Right ventricle myocardium inferior (tissue), 1 donor: ENCODE measurements around the gene KAT2A. TPM values are rescaled to one million over a fixed set of nuclear protein-coding genes. Genes with fewer than 3 reads are reported as not detected.
A peak's percentile ranks its signal among the peaks of the same experiment; 100 is the strongest.

Source experiments
- ATAC-seq: fragments of 200-7000 bp; cut with Tn5 transposase; one replicate; pipeline ENCODE4 v1.9.1; 2020; ENCODE audit warnings: mild to moderate bottlenecking, moderate library complexity
- DNase-seq: peaks from one replicate; pipeline ENCODE4 v3.0.0; 2021; ENCODE audit errors: missing footprints
- intact Hi-C: fragments of 100-400 bp; cut with DNase I; formaldehyde crosslinking; loops from one replicate; pipeline ENCODE4 v1.11.0; 2022
- total RNA-seq: library from RNA; stranded (reverse); fragmentation: NEBNext Ultra II Directional; extraction: Animal tissue kit (Norgen Biotek cat#: 25700); gene quantifications from one replicate; pipeline ENCODE4 v1.2.1, GENCODE V29; 2021
- donor health status: DM: no; HTN: yes; CAD: no; lungs with severe emphysema.

KAT2A gene
- total RNA-seq, 1 donor from 2014 or later, result 22.0 TPM

DNA sequence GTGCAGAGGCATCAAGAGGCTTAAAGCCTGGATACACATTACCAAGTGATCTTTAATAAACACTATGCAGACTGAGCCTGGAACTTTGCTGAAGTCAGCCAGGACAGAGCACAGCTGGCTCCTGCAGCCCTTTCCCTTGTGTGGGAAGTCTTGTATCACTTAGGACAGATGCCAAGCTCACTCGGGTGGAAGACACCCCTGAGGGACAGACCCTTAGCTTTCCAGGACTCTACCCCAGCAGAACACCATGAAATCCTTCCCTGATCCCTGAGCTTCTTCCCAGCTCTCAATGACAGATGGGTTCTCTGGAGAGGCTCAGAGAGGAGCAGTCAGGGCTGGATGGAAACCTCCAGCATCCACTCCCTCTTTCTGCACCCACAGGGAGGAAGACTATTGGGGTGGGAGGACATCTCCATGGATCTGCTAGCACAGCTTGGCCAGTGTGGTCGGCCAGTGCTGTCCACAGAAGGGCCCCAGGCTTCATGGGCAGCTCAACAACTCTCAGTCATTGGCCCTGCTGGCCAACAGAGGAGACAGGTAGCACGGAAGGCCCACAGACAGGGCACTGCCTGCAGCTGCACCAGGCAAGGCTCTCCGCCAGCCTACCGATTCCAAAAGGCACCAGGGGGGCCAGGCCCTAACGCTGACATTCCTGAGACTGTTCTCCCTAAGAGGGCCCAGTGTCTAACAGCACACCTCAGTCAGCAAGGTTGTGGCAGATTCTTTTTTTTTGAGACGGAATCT lies 17.8 kb upstream of the KAT2A start:
- no peak for DNase-seq
- ATAC-seq, result peak; percentile 22
- intact Hi-C loops, result no loop called here

DNA sequence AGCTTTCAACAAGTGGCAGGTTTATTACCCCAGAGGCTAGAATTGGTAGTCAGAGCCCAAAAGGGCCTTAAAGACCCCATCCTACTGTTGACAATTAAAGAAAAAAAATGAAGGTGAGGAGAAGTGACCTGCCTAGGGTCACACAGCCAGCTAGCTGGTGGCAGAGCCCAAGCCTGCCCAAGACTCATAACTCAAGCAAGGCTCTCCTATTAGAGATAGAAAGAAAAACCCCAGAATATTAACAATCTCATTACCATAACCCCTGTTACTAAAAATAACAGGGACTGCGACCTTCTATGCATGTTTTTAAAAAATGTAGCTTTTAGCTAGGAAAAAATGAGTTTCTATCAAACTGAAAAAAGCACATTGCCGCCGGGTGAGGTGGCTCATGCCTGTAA lies 15.5 kb upstream of the KAT2A start:
- DNase-seq (no peak), ATAC-seq (no peak)
- intact Hi-C loops, result no loop called here

DNA sequence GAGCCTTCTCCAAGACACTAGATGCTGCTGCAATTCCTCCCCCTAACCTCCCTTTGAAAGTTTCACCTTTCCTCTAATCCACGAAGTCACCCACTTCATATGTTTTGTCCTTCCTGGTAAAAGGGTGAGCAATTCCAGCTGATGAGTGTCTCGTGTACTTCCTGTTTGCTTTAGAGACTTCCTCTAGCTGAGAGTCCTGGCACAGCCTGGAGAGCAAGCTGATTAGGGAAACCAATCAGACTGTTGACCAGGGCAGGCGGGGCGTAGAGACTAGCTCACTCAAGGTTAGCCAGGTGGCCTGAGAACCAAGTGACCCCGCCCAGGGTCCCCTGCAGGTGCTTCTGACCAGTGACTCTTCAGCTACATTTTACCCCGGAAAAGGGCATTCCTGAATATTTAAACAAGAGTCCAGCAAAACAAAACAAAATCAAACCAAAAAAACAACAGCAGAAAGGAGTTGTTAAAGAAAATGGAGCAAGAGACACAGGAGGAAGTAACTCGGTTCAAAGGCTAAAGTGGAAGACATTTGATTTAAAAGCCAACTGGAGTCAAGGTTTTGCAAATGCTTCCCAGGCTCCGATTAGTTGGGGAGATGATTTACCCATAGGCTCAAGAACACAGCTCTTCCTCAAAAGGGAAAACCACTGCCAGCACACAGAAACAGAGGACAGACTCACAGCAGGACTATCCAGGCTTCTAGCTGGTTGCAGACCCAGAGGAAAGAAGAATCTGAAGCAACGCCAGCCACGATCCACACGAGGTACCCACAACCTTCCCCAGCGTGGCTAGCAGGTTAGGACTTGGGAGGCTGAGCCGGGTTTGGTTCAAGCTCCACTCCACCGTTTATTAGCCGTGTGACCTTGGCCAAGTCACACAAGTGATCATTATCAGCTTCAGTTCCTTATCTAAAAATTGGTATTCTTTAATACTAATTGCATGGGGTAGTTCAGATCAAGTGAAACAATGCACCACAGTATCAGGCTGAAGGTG lies 14.8 kb upstream of the KAT2A start:
- intact Hi-C loops, result no loop called here
- peak; percentile 78 for ATAC-seq
- DNase-seq, result peak; percentile 86

DNA sequence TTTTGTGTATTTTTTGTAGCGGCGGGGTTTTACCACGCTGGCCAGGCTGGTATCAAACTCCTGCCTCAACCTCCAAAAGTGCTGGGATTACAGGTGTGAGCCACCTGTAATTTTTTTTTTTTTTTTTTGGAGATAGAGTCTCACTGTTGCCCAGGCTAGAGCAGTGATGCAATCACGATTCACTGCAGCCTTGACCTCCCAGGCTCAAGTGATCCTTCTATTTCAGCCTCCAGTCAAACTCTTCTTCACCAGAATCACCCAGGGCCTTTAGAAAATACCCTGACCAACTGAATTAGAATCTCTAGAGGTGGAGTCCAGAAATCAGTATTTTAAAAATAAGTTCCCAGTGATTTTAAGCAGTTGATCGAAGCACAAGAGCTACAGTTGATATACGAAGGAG lies 14.0 kb upstream of the KAT2A start:
- ATAC-seq (no peak), DNase-seq (no peak)
- intact Hi-C loops, result no loop called here

DNA sequence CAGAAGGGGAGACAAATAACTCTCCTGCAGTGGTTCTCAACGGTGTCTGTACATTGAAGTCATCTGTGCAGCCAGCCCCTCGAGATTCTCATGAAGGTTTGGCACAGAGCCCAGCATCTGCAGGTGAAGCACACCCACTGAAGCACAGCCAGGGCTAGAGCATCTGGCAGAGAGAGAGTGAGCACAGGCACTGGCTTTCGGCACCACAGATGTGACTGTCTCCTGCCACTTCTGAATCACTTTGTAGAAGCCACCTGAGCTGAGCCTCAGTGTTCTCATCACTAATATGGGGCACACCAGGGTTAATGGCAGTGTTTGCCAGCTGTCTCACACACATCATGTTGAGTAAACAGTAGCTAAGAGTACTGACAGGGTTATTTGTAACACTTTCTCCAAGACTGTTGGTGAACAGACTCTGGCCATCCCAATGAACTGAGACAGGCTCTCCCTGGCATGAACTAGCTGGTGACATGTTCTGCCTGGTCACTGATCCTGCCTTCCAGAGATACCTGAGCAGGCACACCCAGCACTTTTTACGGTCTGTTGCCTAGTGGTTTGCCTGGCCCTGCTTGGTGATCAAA lies 12.4 kb upstream of the KAT2A start:
- ATAC-seq, result no peak

DNA sequence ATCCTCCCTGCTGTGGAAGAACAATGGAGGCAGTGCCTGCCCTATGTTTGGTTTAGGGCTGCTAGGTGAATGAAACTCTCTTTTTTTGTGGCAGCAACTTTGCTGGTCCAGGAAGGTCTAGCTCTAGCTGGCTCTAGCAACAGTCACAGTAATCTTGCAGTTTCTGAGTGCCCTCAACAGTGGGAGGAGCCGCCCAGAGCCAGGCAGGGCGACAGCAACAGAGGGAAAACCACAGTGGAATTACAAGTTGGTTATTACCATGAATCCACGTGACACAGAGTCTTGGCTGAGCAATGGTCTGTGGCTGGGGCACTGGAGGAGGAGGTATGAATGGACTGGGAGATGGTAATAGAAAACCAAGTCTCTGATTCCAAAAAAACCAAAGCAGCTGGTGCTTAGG lies 11.8 kb upstream of the KAT2A start:
- ATAC-seq, result peak; percentile 44
- intact Hi-C loops, result no loop called here
- no peak for DNase-seq

More for the DNA sequence above, 12.4 kb upstream of the KAT2A start:
- DNase-seq, result no peak
- intact Hi-C loops, result no loop called here

DNA sequence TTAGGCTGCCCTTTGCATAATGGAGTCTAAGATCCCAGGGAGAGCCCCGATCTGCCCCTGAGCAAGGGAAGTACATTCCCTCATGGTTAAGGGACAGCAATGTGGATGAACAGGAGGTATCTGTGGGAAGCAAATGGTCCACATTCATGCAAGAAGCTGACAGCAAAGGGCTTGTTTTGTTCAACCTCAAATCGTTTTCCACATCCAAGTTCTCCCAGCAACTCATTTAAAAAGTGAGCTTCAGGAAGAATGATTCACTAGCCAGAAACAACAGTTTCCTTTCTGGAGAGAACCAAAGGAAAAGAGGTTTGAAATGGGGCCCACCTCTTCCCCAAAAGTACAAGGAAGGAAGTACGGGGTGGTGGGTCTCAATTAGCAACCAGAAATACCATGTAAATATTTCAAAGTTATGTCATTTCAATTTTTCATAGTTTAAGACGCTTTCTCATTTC lies 10.8 kb upstream of the KAT2A start:
- intact Hi-C loops, result no loop called here
- no peak for ATAC-seq
- no peak for DNase-seq

DNA sequence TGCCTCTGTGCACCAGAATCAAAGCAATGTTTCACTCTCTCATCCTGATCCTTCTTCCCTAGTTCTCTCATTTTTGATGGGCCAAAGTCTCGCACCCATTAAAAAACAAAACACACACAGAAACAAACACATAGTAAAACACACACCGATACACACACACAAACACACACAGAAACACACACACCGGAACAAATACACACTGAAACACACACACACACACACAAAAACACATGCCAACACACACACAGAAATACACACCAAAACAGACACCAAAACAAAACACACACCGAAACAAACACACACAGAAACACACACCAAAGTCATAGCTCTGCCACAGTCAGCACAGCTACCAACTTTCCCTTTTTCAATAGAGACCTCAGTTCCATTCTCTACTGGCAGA lies 10.1 kb upstream of the KAT2A start:
- intact Hi-C loops, result no loop called here

DNA sequence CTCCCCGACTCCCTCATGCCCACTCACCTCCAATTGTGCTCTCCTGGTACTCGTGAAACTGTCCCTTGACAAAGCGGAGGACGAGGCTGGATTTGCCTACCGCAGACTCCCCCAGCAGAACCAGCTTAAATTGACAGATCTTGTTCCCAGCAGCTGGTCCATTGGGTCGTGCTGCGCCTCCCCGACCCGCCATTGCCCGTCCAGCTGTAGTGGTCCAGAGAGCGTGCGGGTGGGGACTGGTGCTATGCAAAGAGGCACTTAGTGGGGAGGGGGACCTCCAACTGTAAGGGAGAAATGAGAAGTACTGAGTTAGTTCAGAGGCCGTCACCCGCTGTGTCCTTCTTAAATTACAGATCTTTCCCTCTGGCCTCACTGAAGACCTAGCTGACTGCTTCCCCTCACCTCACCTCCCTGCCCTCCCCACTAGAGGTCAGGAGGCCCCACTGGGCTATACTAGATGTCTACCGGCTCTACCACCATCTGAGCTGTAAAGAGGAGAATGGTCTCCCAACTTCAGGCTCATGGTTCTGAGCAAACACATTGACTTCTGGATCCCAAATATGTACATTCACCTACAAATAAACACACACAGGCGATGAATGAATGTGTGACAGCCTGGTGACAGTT lies 9.3 kb upstream of the KAT2A start:
- ATAC-seq (no peak), DNase-seq (no peak)
- intact Hi-C loops, result no loop called here

More for the DNA sequence above, 10.1 kb upstream of the KAT2A start:
- ATAC-seq (no peak), DNase-seq (no peak)

DNA sequence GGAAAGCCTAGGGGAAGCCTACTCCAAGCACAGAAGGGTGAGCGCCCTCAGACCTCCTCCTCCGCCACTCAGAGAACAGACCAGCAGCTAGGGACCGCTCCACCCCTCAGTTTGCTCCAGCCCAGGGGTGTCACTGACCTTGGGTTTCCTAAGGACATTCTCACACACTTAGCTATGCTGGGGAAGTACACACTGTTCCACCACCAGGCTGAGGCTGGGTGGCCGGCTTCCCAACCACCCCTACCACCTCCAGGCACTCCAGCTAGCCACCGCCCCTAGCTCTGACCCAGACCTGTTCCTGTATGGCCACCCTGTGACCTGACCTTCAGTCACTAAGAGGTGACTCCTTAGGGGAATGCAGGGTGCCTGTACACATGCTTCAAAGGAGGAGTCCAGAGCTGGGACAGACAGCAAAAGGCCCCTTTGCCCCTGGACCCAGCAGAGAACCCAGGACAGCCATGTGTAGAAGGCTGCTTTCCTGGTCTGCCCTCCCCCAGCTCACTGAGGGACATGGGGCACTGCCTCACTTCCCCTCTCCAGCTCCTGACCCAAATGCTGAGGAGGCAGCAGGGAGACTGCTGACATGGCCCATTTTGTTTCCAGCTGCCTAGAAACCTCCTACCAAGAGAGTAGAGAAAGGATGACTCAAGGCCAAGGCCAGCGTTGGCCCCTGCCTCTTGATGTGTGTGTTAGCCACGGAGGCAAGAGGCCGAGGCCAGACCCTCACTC lies 8.1 kb upstream of the KAT2A start:
- ATAC-seq, result peak; percentile 50
- intact Hi-C loops, result no loop called here
- no peak for DNase-seq

DNA sequence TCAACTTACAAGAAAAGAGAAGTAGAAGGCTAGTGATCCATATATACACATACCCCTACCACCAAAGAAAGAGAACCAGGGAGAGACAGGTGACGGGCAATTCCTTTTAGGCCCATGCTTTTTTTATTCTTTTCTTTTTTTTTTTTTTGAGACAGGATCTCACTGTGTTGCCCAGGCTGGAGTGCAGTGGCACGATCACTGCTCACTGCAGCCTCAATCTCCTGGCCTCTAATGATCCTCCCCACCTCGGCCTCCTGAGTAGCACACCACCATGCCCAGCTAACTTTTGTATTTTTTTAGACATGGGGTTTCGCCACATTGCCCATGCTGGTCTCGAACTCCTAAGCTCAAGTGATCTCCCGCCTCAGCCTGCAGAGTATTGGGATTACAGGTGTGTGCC lies 6.2 kb upstream of the KAT2A start:
- intact Hi-C loops, result no loop called here
- ATAC-seq (no peak), DNase-seq (no peak)

DNA sequence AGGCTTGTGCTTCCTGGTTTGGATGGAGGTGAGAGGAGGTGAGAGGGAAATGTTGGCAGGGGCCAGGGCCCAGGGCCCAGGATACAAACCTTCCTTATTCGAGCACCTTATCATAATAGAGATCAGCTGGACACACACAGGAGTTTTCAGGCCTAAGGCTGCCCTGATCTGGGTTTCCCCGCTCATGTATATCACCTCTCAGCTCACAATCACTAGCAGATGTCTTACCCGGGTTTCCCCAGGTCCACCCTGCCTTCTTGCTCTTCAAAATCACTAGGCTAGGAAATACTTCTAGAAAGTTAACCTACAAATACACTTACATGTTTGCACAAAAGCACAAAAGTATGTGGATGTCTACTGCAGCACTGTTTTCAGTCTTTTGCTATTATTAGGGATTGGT lies 5.7 kb upstream of the KAT2A start:
- ATAC-seq, result no peak
- no peak for DNase-seq
- intact Hi-C loops, result no loop called here

DNA sequence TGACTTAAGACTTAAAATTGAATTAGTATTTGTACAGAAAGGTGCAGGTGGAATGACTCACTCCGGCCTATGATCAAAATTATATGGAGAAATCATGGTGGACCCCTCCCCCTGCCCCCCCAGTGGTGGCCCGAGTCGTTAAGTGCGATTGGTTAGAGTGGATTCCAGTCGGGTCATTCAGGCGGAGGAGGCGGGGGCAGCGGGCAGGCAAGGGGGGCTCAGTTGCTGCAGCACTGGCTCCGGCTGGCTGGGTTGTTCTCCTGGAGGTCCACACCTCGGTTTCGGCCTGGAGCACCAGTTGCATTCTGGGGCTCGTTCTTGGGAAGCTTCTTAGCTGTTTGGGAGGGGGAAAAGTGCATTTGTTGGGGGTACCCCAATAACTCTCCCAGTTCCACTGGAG lies 4.4 kb upstream of the KAT2A start:
- intact Hi-C loops, result no loop called here
- no peak for ATAC-seq
- DNase-seq, result no peak

DNA sequence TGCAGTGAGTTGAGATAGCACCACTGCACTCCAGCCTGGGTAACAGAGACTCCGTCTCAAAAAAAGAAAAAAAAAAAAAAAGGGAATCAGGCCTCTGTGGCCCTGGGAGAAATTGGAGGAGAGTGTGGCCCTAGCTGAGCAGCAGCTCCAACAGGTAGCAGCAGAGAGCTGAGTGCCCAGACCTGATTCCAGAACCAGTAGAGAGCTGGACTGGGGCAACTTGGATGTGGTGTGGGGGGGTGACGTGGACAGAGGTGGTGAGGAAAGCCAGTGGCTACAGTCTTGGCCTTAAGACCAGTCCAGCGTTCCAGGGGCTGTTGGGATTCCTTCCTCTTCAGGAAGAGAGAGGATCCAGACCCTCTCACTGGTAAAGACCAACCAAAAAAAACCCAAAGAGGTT lies 3.1 kb upstream of the KAT2A start:
- DNase-seq (no peak), ATAC-seq (no peak)
- intact Hi-C loops, result no loop called here

DNA sequence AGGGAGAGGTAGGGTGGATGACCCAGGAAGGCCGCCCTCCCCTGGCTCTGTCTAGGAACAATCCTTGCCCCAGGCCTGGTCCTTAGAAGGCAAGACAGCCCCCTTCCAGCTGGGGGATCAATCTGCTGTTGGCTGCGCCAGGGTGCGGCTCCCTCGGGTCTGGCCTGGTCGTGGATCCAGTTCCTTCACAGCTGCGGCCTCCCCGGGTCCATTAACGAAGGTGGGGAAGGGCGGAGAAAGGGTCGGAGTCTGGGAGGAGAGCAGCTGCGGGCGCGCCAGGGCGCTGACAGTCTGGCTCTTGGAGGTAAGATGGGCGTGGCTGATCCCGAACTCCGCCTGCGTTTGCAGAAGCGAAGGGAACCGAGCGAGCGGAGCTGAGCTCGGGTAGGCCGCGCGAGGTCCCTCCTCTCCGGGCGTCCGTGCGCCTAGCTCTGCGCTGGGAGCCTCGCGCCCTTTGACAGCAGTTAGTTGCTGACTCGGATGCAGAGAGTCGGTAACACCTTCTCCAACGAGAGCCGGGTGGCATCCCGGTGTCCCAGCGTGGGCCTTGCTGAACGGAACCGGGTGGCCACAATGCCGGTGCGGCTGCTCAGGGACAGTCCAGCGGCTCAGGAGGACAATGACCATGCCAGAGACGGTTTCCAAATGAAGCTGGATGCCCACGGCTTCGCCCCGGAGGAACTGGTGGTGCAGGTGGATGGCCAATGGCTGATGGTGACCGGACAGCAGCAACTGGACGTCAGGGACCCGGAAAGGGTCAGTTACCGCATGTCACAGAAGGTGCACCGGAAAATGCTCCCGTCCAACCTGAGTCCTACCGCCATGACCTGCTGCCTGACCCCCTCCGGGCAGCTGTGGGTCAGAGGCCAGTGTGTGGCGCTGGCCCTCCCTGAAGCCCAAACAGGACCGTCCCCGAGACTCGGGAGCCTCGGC lies 1.5 kb upstream of the KAT2A start, which contains the start of gene HSPB9:
Gene HSPB9 (plus strand): TSS at position 434 of the 933 bp plus-strand sequence. CDS start 47 bp downstream, at position 481.
- ATAC-seq (peak; percentile 42), DNase-seq (no peak)
- intact Hi-C loops, result no loop called here

DNA sequence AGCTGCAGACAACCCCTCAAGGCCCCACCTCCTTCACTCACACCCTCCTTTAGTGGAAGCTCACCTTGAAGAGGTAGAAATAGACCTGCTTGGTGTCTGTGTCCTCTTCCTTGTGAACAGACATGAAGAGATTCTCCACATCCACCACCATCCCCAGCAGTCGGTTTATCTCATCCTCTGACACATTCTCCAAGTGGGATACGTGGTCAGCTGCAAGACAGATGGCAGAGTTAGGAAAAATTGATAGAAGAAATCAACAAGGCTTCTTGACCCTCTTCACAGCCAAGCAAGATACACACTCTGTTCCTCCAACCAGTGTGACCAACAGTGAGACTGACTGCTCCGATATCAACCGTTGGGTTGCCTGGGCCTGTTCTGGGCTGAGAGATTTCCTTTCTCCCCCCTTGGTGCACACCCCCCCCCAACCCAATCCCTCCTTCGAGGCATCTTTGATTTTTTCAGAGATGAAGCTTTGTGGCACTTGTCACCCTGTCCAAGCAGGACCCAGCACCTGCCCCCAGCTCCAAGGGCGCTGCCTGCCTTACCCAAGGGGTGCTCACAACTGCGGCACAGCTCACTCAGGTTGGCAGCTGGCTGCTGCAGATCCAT lies 902 bp downstream of the KAT2A start:
- intact Hi-C loops, result no loop called here
- DNase-seq (no peak), ATAC-seq (no peak)

DNA sequence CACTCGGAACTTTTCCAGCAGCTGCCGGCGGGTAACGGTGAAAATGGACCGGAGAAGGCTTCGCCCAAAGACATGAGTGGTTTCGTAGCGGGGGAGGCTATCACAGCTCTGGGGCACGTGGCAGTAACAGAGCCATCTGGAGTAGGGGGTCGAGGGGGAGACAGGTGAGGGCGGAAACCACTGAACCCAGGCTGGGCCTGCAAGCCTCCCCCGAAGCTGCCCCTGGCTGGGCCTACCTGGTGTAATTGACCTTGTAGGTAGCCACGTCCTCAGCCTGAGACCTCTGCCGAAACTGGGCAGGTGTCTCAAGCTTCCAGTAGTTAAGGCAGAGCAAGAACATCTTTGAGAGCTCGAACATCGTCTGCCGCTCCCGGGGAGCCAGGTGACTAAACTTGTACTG lies 1.9 kb downstream of the KAT2A start:
- ATAC-seq (no peak), DNase-seq (no peak)
- intact Hi-C loops, result loop anchor here (2.0 kb wide), 1 partner anchor 62 kb away; the partner anchor contains the start of gene KCNH4
